Lung (tissue), 12 donors: Measurements from ENCODE around the gene PPP2R1B. TPM values are rescaled to one million over a fixed set of nuclear protein-coding genes. Genes with fewer than 3 reads are reported as not detected.

ENCODE experiments used
- ATAC-seq: fragments of 200-7000 bp; cut with Tn5 transposase; one replicate; pipeline ENCODE4 v1.9.1; 2020; ENCODE audit warnings: moderate number of reproducible peaks; ENCODE audit not compliant: insufficient read depth, low FRiP score
- DNase-seq, 3 donors: peaks; one replicate each; pipeline ENCODE4 v3.0.0-alpha.2; 2013 to 2017
- H3K27ac ChIP-seq, 2 donors: one replicate each; pipeline ENCODE4 v1.5.1; 2013; ENCODE audit warnings: mild to moderate bottlenecking in 2 of 2, moderate library complexity in 2 of 2, control low read depth in 1 of 2, inconsistent platforms in 1 of 2, low read depth in 1 of 2, low read length in 1 of 2
- H3K27me3 ChIP-seq, 3 donors: one replicate each; pipeline ENCODE4 v1.5.1; 2013; ENCODE audit warnings: low read length in 2 of 3; ENCODE audit not compliant: control insufficient read depth in 3 of 3, insufficient read depth in 3 of 3
- H3K36me3 ChIP-seq, 4 donors: one replicate each; pipeline ENCODE4 v1.5.1; 2013; ENCODE audit warnings: low read length in 4 of 4, mild to moderate bottlenecking in 1 of 4, moderate library complexity in 1 of 4; ENCODE audit not compliant: control insufficient read depth in 4 of 4, insufficient read depth in 4 of 4
- H3K4me1 ChIP-seq, 5 donors: one replicate each; pipeline ENCODE4 v1.5.1; 2013; ENCODE audit warnings: low read length in 5 of 5, mild to moderate bottlenecking in 2 of 5, moderate library complexity in 1 of 5; ENCODE audit not compliant: control insufficient read depth in 5 of 5, insufficient read depth in 5 of 5
- H3K4me3 ChIP-seq: one replicate; pipeline ENCODE4 v1.5.1; 2013; ENCODE audit warnings: mild to moderate bottlenecking, control low read depth, moderate library complexity
- H3K9ac ChIP-seq, 2 donors: one replicate each; pipeline ENCODE4 v1.5.1; 2013; ENCODE audit warnings: low read length in 2 of 2, control low read depth in 1 of 2; ENCODE audit not compliant: insufficient read depth in 1 of 2
- H3K9me3 ChIP-seq, 4 donors: one replicate each; pipeline ENCODE4 v1.5.1; 2013; ENCODE audit warnings: low read length in 3 of 4, mild to moderate bottlenecking in 1 of 4, moderate library complexity in 1 of 4; ENCODE audit not compliant: control insufficient read depth in 4 of 4, insufficient read depth in 3 of 4
- CTCF ChIP-seq: IDR thresholded peaks from 2 replicates; pipeline ENCODE4 v1.5.1; 2012; ENCODE audit warnings: mild to moderate bottlenecking; ENCODE audit errors: control extremely low read depth, extremely low read depth
- WGBS, 2 donors: extraction: QIAGEN DNeasy Blood & Tissue Kit; methylation state at CpG; one replicate each; pipeline ENCODE4 v1.1.7; 2013; 5-methylcytosine and 5-hydroxymethylcytosine counted together
- polyA plus RNA-seq, 2 donors: library from polyadenylated mRNA; stranded (reverse); fragments of 200-250 nt; gene quantifications; one replicate each; pipeline ENCODE4 v1.2.1, GENCODE V29; 2013
- total RNA-seq, 2 donors: library from RNA; depleted of rRNA in 1 of 2; stranded (reverse); fragments of >200 nt in 1 of 2; gene quantifications; one replicate each; pipeline ENCODE4 v1.2.1, GENCODE V29; 2014 to 2021
- donor health status: control.
- donor health status: control.
- donor health status: Bipolar disorder and iron deficiency.
- donor health status: healthy.
- donor health status: DM: yes; HTN: yes; CAD: no.

PPP2R1B gene
- total and polyA plus RNA-seq, 4 donors: 8.3 to 71.5 (median 20.4) TPM

GRCh38 chr11:111814106-111814505 is 47.9 kb upstream of the PPP2R1B start:
- 93 to 96% methylated on average over 1 of the region's 1 CpG for WGBS, 2 donors
- no peak for ATAC-seq

GRCh38 chr11:111812211-111812610 is 46.0 kb upstream of the PPP2R1B start:
- Histone ChIP-seq H3K4me3 (no peak overlapping the region), H3K36me3 (peaks cover 0 to 11% (median 4%) of the 10 kb centered on the region in 4 donors), H3K27me3 (no peaks in the 10 kb centered on the region), H3K9ac (no peak overlapping the region), H3K4me1 (peaks cover 0 to 19% (median 0%) of the 10 kb centered on the region in 5 donors), H3K9me3 (no peaks in the 10 kb centered on the region), H3K27ac (no peak overlapping the region)
- TF ChIP-seq CTCF: no peak
- 97 to 98% methylated on average over 2 of the region's 2 CpGs for WGBS, 2 donors
- DNase-seq: no peak
- ATAC-seq: no peak

More at GRCh38 chr11:111814106-111814505, 47.9 kb upstream of the PPP2R1B start:
- TF ChIP-seq CTCF: no peak
- H3K27ac ChIP-seq: no peak overlapping the region
- no peak overlapping the region for H3K9ac ChIP-seq
- peaks cover 0 to 10% (median 2%) of the 10 kb centered on the region in 4 donors for H3K36me3 ChIP-seq
- no peak for DNase-seq
- H3K9me3 ChIP-seq: no peaks in the 10 kb centered on the region
- no peaks in the 10 kb centered on the region for H3K27me3 ChIP-seq
- H3K4me1 ChIP-seq: peaks cover 0 to 12% (median 0%) of the 10 kb centered on the region in 5 donors
- no peak overlapping the region for H3K4me3 ChIP-seq

GRCh38 chr11:111811445-111811844 is 45.3 kb upstream of the PPP2R1B start:
- TF ChIP-seq CTCF: no peak
- peaks cover 1 to 13% (median 5%) of the 10 kb centered on the region in 4 donors for H3K36me3 ChIP-seq

GRCh38 chr11:111808834-111809233 is 42.6 kb upstream of the PPP2R1B start:
- ATAC-seq (no peak), DNase-seq (no peak)
- H3K4me1 ChIP-seq: peaks cover 0 to 12% (median 0%) of the 10 kb centered on the region in 5 donors
- no peak overlapping the region for H3K9ac ChIP-seq
- peaks cover 5 to 28% (median 8%) of the 10 kb centered on the region in 4 donors for H3K36me3 ChIP-seq
- no peak for TF ChIP-seq CTCF
- no peak overlapping the region for H3K4me3 ChIP-seq
- peak overlapping the region in 1 of 2 donors; percentile 27 for H3K27ac ChIP-seq
- H3K9me3 ChIP-seq: no peaks in the 10 kb centered on the region
- no peaks in the 10 kb centered on the region for H3K27me3 ChIP-seq
- WGBS, 2 donors: 94 to 100% methylated on average over 2 of the region's 2 CpGs

More at GRCh38 chr11:111811445-111811844, 45.3 kb upstream of the PPP2R1B start:
- no peak overlapping the region for H3K4me3 ChIP-seq
- H3K27me3 ChIP-seq: no peaks in the 10 kb centered on the region
- no peaks in the 10 kb centered on the region for H3K9me3 ChIP-seq
- no peak overlapping the region for H3K9ac ChIP-seq
- ATAC-seq: no peak
- H3K4me1 ChIP-seq: peaks cover 0 to 19% (median 0%) of the 10 kb centered on the region in 5 donors
- 97 to 98% methylated on average over 2 of the region's 2 CpGs for WGBS, 2 donors
- no peak for DNase-seq
- no peak overlapping the region for H3K27ac ChIP-seq
